B cell (primary cell): ENCODE data around the gene AUTS2.

Experiments used
- EZH2 ChIP-seq: IDR thresholded peaks from 2 replicates; pipeline ENCODE4 v1.6.1; 2012; ENCODE audit warnings: borderline replicate concordance, low read depth, mild to moderate bottlenecking, moderate library complexity, low read length; ENCODE audit not compliant: insufficient read depth, poor library complexity, severe bottlenecking
- TF ChIP-seq, protein P1 (sequence below): fragments of 200-600 bp; IDR thresholded peaks from one replicate; pipeline ENCODE4 v1.8.0; 2022; ENCODE audit warnings: antibody characterized with exemption, mild to moderate bottlenecking

DNA sequence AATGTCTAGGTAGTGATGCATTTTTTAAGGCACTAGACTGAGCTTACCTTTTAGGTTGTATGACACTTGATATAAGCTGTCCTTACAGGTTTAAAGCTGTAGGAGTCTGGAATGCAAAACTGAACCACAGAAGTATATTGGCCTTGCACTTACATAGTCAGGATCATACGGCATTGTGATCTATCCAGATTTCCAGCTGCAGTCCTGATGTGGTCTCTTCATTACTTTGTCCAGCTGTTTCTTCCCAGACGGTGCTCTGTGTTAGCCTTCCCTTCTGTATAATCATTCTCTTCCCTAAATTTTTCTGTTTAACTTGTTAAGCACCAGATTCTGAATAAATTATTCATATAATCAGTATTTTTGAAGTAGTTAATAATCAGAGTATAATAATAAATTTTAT is 67.1 kb downstream of the AUTS2 start:
- TF ChIP-seq, protein P1, sequence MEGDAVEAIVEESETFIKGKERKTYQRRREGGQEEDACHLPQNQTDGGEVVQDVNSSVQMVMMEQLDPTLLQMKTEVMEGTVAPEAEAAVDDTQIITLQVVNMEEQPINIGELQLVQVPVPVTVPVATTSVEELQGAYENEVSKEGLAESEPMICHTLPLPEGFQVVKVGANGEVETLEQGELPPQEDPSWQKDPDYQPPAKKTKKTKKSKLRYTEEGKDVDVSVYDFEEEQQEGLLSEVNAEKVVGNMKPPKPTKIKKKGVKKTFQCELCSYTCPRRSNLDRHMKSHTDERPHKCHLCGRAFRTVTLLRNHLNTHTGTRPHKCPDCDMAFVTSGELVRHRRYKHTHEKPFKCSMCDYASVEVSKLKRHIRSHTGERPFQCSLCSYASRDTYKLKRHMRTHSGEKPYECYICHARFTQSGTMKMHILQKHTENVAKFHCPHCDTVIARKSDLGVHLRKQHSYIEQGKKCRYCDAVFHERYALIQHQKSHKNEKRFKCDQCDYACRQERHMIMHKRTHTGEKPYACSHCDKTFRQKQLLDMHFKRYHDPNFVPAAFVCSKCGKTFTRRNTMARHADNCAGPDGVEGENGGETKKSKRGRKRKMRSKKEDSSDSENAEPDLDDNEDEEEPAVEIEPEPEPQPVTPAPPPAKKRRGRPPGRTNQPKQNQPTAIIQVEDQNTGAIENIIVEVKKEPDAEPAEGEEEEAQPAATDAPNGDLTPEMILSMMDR = no peak
- TF ChIP-seq EZH2 = no peak
